ENCODE measurements around the gene SLC11A2. TPM values are rescaled to one million over a fixed set of nuclear protein-coding genes. Genes with fewer than 3 reads are reported as not detected.

Gene SLC11A2
- total and polyA plus RNA-seq, 2 of the 13 experiments (the other 11 are each of a cell fraction or from before 2014, with no cell fraction given) = 71.7 to 77.0 TPM

DNA sequence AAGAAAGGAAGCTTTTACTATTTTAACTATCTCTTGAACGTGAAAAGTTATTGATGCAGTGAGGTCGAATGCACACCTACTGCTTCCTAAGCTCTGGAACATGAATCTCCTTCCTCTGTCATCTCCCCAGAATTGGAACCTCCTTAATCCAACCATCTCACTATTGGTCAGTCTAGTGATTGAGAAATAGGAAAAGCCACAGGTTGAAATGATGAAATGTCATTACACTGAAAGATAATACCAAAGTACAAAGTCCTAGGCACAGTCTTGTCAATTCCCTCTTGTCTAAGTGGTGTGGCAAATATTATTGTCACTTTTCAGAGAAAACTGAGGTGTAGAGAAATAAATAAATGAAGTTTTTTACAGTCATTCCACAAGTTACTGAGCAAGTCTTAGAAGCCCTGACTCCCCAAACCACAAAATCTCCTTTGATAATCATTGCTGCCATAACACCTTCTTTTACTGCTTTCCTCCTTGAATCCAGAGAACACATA, 93.3 kb downstream of the SLC11A2 start (continued):
- TF ChIP-seq, protein P1, sequence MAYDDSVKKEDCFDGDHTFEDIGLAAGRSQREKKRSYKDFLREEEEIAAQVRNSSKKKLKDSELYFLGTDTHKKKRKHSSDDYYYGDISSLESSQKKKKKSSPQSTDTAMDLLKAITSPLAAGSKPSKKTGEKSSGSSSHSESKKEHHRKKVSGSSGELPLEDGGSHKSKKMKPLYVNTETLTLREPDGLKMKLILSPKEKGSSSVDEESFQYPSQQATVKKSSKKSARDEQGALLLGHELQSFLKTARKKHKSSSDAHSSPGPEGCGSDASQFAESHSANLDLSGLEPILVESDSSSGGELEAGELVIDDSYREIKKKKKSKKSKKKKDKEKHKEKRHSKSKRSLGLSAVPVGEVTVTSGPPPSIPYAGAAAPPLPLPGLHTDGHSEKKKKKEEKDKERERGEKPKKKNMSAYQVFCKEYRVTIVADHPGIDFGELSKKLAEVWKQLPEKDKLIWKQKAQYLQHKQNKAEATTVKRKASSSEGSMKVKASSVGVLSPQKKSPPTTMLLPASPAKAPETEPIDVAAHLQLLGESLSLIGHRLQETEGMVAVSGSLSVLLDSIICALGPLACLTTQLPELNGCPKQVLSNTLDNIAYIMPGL (CRISPR knock-in tag; IDR thresholded peaks at IDR 0.05; ENCODE audit: borderline replicate concordance in 1 of 2, low read depth in 1 of 2) = no peak
- TF ChIP-seq ZBTB7B (CRISPR knock-in tag; IDR thresholded peaks at IDR 0.05) (no peak), RFXANK (CRISPR knock-in tag; IDR thresholded peaks at IDR 0.05) (no peak), KDM6A (CRISPR knock-in tag; IDR thresholded peaks at IDR 0.05; ENCODE audit: low read depth) (peak; percentile 34; the same call in 1 of the 2 replicates), KAT8 (CRISPR knock-in tag; IDR thresholded peaks at IDR 0.05) (peak; percentile 66; the same call in 1 of the 2 replicates), POLR2A (IDR thresholded peaks at IDR 0.05; ENCODE audit: insufficient read depth in 1 of 2, low read depth in 2 of 2, low read length in 2 of 2) (peak in 1 of 2 experiments; percentile 55; a peak in 1 of 4 replicates), TGIF2 (CRISPR knock-in tag; IDR thresholded peaks at IDR 0.05) (peak; percentile 83), CBFB (CRISPR knock-in tag; IDR thresholded peaks at IDR 0.05) (peak; percentile 42; the same call in 1 of the 2 replicates), ZNF354B (CRISPR knock-in tag; IDR thresholded peaks at IDR 0.05) (no peak), TBP (CRISPR knock-in tag; IDR thresholded peaks at IDR 0.05) (no peak), ZNF749 (CRISPR knock-in tag; IDR thresholded peaks at IDR 0.05; ENCODE audit: borderline replicate concordance) (0 out of 2 replicates have a peak, but pooled peaks have one; percentile 7), KLF15 (CRISPR knock-in tag; IDR thresholded peaks at IDR 0.05; ENCODE audit: borderline replicate concordance) (no peak), NCOR1 (IDR thresholded peaks at IDR 0.05; ENCODE audit: borderline replicate concordance, low read length) (peak; percentile 98), CAMTA2 (CRISPR knock-in tag; IDR thresholded peaks at IDR 0.05; ENCODE audit: borderline replicate concordance) (no peak), ARNTL (CRISPR knock-in tag; IDR thresholded peaks at IDR 0.05) (no peak), THAP11 (CRISPR knock-in tag; IDR thresholded peaks at IDR 0.05) (peak; percentile 39; the same call in 1 of the 2 replicates), ZC3H13 (CRISPR knock-in tag; IDR thresholded peaks at IDR 0.05) (no peak), ZNF878 (CRISPR knock-in tag; IDR thresholded peaks at IDR 0.05) (peak; percentile 66; the same call in 1 of the 2 replicates), SP2 (CRISPR knock-in tag; IDR thresholded peaks at IDR 0.05) (no peak), ZNF335 (CRISPR knock-in tag; IDR thresholded peaks at IDR 0.05) (no peak)
- TF ChIP-seq, protein P2, sequence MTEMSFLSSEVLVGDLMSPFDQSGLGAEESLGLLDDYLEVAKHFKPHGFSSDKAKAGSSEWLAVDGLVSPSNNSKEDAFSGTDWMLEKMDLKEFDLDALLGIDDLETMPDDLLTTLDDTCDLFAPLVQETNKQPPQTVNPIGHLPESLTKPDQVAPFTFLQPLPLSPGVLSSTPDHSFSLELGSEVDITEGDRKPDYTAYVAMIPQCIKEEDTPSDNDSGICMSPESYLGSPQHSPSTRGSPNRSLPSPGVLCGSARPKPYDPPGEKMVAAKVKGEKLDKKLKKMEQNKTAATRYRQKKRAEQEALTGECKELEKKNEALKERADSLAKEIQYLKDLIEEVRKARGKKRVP (CRISPR knock-in tag; IDR thresholded peaks at IDR 0.05) = peak in 1 of 2 experiments; percentile 95; a peak in 2 of 4 replicates
- TF ChIP-seq, protein P3, sequence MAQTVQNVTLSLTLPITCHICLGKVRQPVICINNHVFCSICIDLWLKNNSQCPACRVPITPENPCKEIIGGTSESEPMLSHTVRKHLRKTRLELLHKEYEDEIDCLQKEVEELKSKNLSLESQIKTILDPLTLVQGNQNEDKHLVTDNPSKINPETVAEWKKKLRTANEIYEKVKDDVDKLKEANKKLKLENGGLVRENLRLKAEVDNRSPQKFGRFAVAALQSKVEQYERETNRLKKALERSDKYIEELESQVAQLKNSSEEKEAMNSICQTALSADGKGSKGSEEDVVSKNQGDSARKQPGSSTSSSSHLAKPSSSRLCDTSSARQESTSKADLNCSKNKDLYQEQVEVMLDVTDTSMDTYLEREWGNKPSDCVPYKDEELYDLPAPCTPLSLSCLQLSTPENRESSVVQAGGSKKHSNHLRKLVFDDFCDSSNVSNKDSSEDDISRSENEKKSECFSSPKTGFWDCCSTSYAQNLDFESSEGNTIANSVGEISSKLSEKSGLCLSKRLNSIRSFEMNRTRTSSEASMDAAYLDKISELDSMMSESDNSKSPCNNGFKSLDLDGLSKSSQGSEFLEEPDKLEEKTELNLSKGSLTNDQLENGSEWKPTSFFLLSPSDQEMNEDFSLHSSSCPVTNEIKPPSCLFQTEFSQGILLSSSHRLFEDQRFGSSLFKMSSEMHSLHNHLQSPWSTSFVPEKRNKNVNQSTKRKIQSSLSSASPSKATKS (CRISPR knock-in tag; IDR thresholded peaks at IDR 0.05) = no peak
- TF ChIP-seq, protein P4, sequence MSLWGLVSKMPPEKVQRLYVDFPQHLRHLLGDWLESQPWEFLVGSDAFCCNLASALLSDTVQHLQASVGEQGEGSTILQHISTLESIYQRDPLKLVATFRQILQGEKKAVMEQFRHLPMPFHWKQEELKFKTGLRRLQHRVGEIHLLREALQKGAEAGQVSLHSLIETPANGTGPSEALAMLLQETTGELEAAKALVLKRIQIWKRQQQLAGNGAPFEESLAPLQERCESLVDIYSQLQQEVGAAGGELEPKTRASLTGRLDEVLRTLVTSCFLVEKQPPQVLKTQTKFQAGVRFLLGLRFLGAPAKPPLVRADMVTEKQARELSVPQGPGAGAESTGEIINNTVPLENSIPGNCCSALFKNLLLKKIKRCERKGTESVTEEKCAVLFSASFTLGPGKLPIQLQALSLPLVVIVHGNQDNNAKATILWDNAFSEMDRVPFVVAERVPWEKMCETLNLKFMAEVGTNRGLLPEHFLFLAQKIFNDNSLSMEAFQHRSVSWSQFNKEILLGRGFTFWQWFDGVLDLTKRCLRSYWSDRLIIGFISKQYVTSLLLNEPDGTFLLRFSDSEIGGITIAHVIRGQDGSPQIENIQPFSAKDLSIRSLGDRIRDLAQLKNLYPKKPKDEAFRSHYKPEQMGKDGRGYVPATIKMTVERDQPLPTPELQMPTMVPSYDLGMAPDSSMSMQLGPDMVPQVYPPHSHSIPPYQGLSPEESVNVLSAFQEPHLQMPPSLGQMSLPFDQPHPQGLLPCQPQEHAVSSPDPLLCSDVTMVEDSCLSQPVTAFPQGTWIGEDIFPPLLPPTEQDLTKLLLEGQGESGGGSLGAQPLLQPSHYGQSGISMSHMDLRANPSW (CRISPR knock-in tag; IDR thresholded peaks at IDR 0.05; ENCODE audit: borderline replicate concordance) = no peak

Data from HepG2 (cell line).